H1 (cell line): ENCODE measurements around the gene PACSIN2.

Experiments
- ASH2L ChIP-seq: fragments of 200-600, 300-600 bp; sonication (generic); IDR thresholded peaks from one replicate; pipeline ENCODE4 v1.7.1; 2017; ENCODE audit warnings: low read length
- ATF2 ChIP-seq: IDR thresholded peaks from 2 replicates; pipeline ENCODE4 v1.6.1; 2012; ENCODE audit warnings: low read length, inconsistent platforms
- CTCF ChIP-seq, 3 experiments: IDR thresholded peaks; 1 replicate in 2 of 3; 2 replicates in 1 of 3; pipeline versions ENCODE4 v1.5.1 to v1.6.1; 2011; ENCODE audit warnings: low read length in 3 of 3, mild to moderate bottlenecking in 3 of 3, inconsistent platforms in 2 of 3, low read depth in 1 of 3, moderate library complexity in 1 of 3; ENCODE audit not compliant: insufficient read depth in 1 of 3; ENCODE audit errors: control extremely low read depth in 1 of 3
- EZH2 ChIP-seq: fragments of 200-600 bp; sonication (generic); IDR thresholded peaks from 2 replicates; pipeline ENCODE4 v1.7.1; 2012; ENCODE audit warnings: low read depth, mild to moderate bottlenecking, moderate library complexity, low read length, inconsistent platforms; ENCODE audit not compliant: severe bottlenecking
- GABPA ChIP-seq: IDR thresholded peaks from 2 replicates; pipeline ENCODE4 v1.6.1; 2011; ENCODE audit warnings: mild to moderate bottlenecking, low read length, moderate library complexity, borderline replicate concordance; ENCODE audit not compliant: insufficient read depth
- HDAC6 ChIP-seq: IDR thresholded peaks from one replicate; pipeline ENCODE4 v1.7.1; 2012; ENCODE audit warnings: low read depth, mild to moderate bottlenecking, inconsistent platforms, low read length, moderate library complexity
- POLR2AphosphoS5 ChIP-seq: IDR thresholded peaks from 2 replicates; pipeline ENCODE4 v1.6.1; 2011; ENCODE audit warnings: low read depth, low read length
- RAD21 ChIP-seq, 2 experiments: IDR thresholded peaks in 1 of 2; conservative IDR thresholded peaks in 1 of 2; 2 replicates each; pipeline ENCODE4 v1.6.1; 2011; ENCODE audit warnings: low read depth in 2 of 2, low read length in 2 of 2, improper control_type of control experiment in 1 of 2, inconsistent platforms in 1 of 2, mild to moderate bottlenecking in 1 of 2, moderate library complexity in 1 of 2
- RBBP5 ChIP-seq: IDR thresholded peaks from 2 replicates; pipeline ENCODE4 v1.7.1; 2012; ENCODE audit warnings: low read depth, mild to moderate bottlenecking, inconsistent platforms, low read length, moderate library complexity, borderline replicate concordance

- TF ChIP-seq CTCF (IDR thresholded peaks at IDR 0.05; ENCODE audit: control extremely low read depth in 1 of 3, insufficient read depth in 1 of 3, low read depth in 1 of 3, low read length in 3 of 3) (no peak), ASH2L (no peak), HDAC6 (no peak), GABPA (no peak), ATF2 (no peak), RAD21 (IDR thresholded peaks at IDR 0.05 in 1 of 2, conservative IDR thresholded peaks at IDR 0.05 in 1 of 2; ENCODE audit: low read depth in 2 of 2, low read length in 2 of 2) (no peak), RBBP5 (no peak), POLR2AphosphoS5 (no peak), EZH2 (no peak)
Measured at GRCh38 chr22:42844756-42845155, 170.2 kb downstream of the PACSIN2 start.
